ENCODE results near the gene OFD1.

The OFD1 gene

GRCh38 chrX:13752141-13752540 is 17.6 kb downstream of the OFD1 start:
- TF ChIP-seq CTCF (IDR thresholded peaks at IDR 0.05; ENCODE audit: low read depth, low read length, missing control alignments) = no peak
- H3K4me3 ChIP-seq (ENCODE audit: low read depth, low read length) = no peak overlapping the region
- no peak for DNase-seq (ENCODE audit: low read depth)

- no peak overlapping the region for H3K4me3 ChIP-seq (ENCODE audit: low read depth, low read length)
- no peak for DNase-seq (ENCODE audit: low read depth)
- no peak for TF ChIP-seq CTCF (IDR thresholded peaks at IDR 0.05; ENCODE audit: low read depth, low read length, missing control alignments)
These were observed 18.1 kb downstream of the OFD1 start for GRCh38 chrX:13752646-13753045.

GRCh38 chrX:13754765-13755164 is 20.2 kb downstream of the OFD1 start:
- TF ChIP-seq CTCF (IDR thresholded peaks at IDR 0.05; ENCODE audit: low read depth, low read length, missing control alignments) = no peak
- no peak for DNase-seq (ENCODE audit: low read depth)
- H3K4me3 ChIP-seq (ENCODE audit: low read depth, low read length) = no peak overlapping the region

- H3K4me3 ChIP-seq (ENCODE audit: low read depth, low read length) = no peak overlapping the region
- no peak for DNase-seq (ENCODE audit: low read depth)
- TF ChIP-seq CTCF (IDR thresholded peaks at IDR 0.05; ENCODE audit: low read depth, low read length, missing control alignments) = no peak
These were observed 20.7 kb downstream of the OFD1 start for GRCh38 chrX:13755254-13755653.

- no peak overlapping the region for H3K4me3 ChIP-seq (ENCODE audit: low read depth, low read length)
- TF ChIP-seq CTCF (IDR thresholded peaks at IDR 0.05; ENCODE audit: low read depth, low read length, missing control alignments) = no peak
- no peak for DNase-seq (ENCODE audit: low read depth)
These were observed 21.8 kb downstream of the OFD1 start for GRCh38 chrX:13756381-13756780.

- TF ChIP-seq CTCF (IDR thresholded peaks at IDR 0.05; ENCODE audit: low read depth, low read length, missing control alignments) = no peak
- no peak for DNase-seq (ENCODE audit: low read depth)
These were observed 24.7 kb downstream of the OFD1 start for GRCh38 chrX:13759152-13759718.

GRCh38 chrX:13760426-13760825 is 25.9 kb downstream of the OFD1 start:
- TF ChIP-seq CTCF (IDR thresholded peaks at IDR 0.05; ENCODE audit: low read depth, low read length, missing control alignments) = no peak
- no peak overlapping the region for H3K4me3 ChIP-seq (ENCODE audit: low read depth, low read length)
- DNase-seq (ENCODE audit: low read depth) = no peak

More at GRCh38 chrX:13759152-13759718, 24.7 kb downstream of the OFD1 start:
- H3K4me3 ChIP-seq (ENCODE audit: low read depth, low read length) = no peak overlapping the region

Data from GM12864 (cell line).